ENCODE measurements around the gene FBLL1.

GRCh38 chr5:168502563-168503237 lies 26.4 kb upstream of the FBLL1 start:
- TF ChIP-seq, protein P1, sequence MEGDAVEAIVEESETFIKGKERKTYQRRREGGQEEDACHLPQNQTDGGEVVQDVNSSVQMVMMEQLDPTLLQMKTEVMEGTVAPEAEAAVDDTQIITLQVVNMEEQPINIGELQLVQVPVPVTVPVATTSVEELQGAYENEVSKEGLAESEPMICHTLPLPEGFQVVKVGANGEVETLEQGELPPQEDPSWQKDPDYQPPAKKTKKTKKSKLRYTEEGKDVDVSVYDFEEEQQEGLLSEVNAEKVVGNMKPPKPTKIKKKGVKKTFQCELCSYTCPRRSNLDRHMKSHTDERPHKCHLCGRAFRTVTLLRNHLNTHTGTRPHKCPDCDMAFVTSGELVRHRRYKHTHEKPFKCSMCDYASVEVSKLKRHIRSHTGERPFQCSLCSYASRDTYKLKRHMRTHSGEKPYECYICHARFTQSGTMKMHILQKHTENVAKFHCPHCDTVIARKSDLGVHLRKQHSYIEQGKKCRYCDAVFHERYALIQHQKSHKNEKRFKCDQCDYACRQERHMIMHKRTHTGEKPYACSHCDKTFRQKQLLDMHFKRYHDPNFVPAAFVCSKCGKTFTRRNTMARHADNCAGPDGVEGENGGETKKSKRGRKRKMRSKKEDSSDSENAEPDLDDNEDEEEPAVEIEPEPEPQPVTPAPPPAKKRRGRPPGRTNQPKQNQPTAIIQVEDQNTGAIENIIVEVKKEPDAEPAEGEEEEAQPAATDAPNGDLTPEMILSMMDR (conservative IDR thresholded peaks at IDR 0.05 in 1 of 2, IDR thresholded peaks at IDR 0.05 in 1 of 2; ENCODE audit: extremely low read depth in 1 of 2, insufficient read depth in 1 of 2, low read depth in 1 of 2, low read length in 2 of 2), result no peak
- no peak for TF ChIP-seq EZH2 (IDR thresholded peaks at IDR 0.05; ENCODE audit: borderline replicate concordance, low read length)

All from mammary epithelial cell (primary cell).